Prostate gland (tissue), 2 donors: ENCODE data around the gene GAMT. TPM values are rescaled to one million over a fixed set of nuclear protein-coding genes. Genes with fewer than 3 reads are reported as not detected.

Experiments used
- DNase-seq: peaks from one replicate; pipeline ENCODE4 v3.0.0-alpha.2; 2019; ENCODE audit warnings: low spot score
- H3K27ac ChIP-seq, 2 donors: fragments of 200-600 bp; sonication (generic); 2 replicates each; pipeline ENCODE4 v1.5.1; 2017 to 2019
- H3K27me3 ChIP-seq: fragments of 200-600 bp; sonication (generic); replicated peaks from 2 replicates; pipeline ENCODE4 v1.5.1; 2019; ENCODE audit not compliant: insufficient read depth
- H3K36me3 ChIP-seq, 2 donors: fragments of 200-600 bp; sonication (generic); 1 replicate in 1 of 2; 2 replicates in 1 of 2; pipeline versions ENCODE4 v1.5.1 to v1.8.1; 2017 to 2019
- H3K4me1 ChIP-seq: fragments of 200-600 bp; sonication (generic); replicated peaks from 2 replicates; pipeline ENCODE4 v1.5.1; 2019
- H3K4me3 ChIP-seq, 2 donors: fragments of 200-600 bp; sonication (generic); 2 replicates each; pipeline ENCODE4 v1.5.1; 2017 to 2019
- H3K9me3 ChIP-seq: fragments of 200-600 bp; sonication (generic); 2 replicates; pipeline ENCODE4 v1.5.1; 2017
- POLR2A ChIP-seq: fragments of 450-650 bp; IDR thresholded peaks from one replicate; pipeline ENCODE4 v1.6.1; 2016; ENCODE audit warnings: antibody characterized with exemption, mild to moderate bottlenecking
- POLR2AphosphoS5 ChIP-seq: sonication (generic); formaldehyde crosslinking; IDR thresholded peaks from one replicate; pipeline ENCODE4 v1.6.1; 2017; ENCODE audit warnings: antibody characterized with exemption
- WGBS: methylation state at CpG from one replicate; pipeline ENCODE4 v1.1.5; 2018; 5-methylcytosine and 5-hydroxymethylcytosine counted together
- intact Hi-C: fragments of 100-400 bp; cut with DNase I; formaldehyde crosslinking; loops from one replicate; pipeline ENCODE4 v1.14.2; 2022
- total RNA-seq, 2 donors: library from RNA; depleted of rRNA; stranded (reverse); fragments of >200 nt; gene quantifications; one replicate each; pipeline ENCODE4 v1.1.0, GENCODE V29; 2016
- TF ChIP-seq, protein P1 (sequence below), 4 experiments: fragments of 200-600 bp in 2 of 4; fragments of 450-650 bp in 2 of 4; sonication (generic) in 2 of 4; IDR thresholded peaks; 1 replicate in 3 of 4; 2 replicates in 1 of 4; pipeline ENCODE4 v1.5.1; 2016 to 2019; ENCODE audit warnings: antibody characterized with exemption in 4 of 4, mild to moderate bottlenecking in 2 of 4, moderate library complexity in 2 of 4

The GAMT gene
- total RNA-seq, 2 donors from 2014 or later, result 100 to 183 TPM

- Histone ChIP-seq H3K27me3 (no peaks in the 10 kb centered on the region), H3K36me3 (peaks cover 0 to 14% of the 10 kb centered on the region in 2 donors), H3K4me3 (no peak overlapping the region), H3K4me1 (no peaks in the 10 kb centered on the region), H3K9me3 (no peaks in the 10 kb centered on the region), H3K27ac (no peak overlapping the region)
- DNase-seq, result no peak
- intact Hi-C loops, result no loop called here
- 84% methylated on average over 14 of the region's 14 CpGs for WGBS
- TF ChIP-seq POLR2AphosphoS5 (no peak), POLR2A (no peak)
- TF ChIP-seq, protein P1, sequence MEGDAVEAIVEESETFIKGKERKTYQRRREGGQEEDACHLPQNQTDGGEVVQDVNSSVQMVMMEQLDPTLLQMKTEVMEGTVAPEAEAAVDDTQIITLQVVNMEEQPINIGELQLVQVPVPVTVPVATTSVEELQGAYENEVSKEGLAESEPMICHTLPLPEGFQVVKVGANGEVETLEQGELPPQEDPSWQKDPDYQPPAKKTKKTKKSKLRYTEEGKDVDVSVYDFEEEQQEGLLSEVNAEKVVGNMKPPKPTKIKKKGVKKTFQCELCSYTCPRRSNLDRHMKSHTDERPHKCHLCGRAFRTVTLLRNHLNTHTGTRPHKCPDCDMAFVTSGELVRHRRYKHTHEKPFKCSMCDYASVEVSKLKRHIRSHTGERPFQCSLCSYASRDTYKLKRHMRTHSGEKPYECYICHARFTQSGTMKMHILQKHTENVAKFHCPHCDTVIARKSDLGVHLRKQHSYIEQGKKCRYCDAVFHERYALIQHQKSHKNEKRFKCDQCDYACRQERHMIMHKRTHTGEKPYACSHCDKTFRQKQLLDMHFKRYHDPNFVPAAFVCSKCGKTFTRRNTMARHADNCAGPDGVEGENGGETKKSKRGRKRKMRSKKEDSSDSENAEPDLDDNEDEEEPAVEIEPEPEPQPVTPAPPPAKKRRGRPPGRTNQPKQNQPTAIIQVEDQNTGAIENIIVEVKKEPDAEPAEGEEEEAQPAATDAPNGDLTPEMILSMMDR (IDR thresholded peaks at IDR 0.05), result no peak
These were observed 24.6 kb upstream of the GAMT start for GRCh38 chr19:1425902-1426301.

GRCh38 chr19:1425102-1425837 is 23.9 kb upstream of the GAMT start:
- no peaks in the 10 kb centered on the region for H3K4me1 ChIP-seq
- peaks cover 0 to 11% of the 10 kb centered on the region in 2 donors for H3K36me3 ChIP-seq
- DNase-seq, result no peak
- WGBS, result 65% methylated on average over 33 of the region's 33 CpGs
- intact Hi-C loops, result no loop called here
- H3K27ac ChIP-seq, result peak overlapping the region in 1 of 2 donors; percentile 58
- TF ChIP-seq POLR2AphosphoS5, result no peak
- TF ChIP-seq, protein P1 (IDR thresholded peaks at IDR 0.05), result no peak
- no peak for TF ChIP-seq POLR2A
- H3K9me3 ChIP-seq, result no peaks in the 10 kb centered on the region
- no peaks in the 10 kb centered on the region for H3K27me3 ChIP-seq
- no peak overlapping the region for H3K4me3 ChIP-seq

GRCh38 chr19:1424192-1424955 is 23.0 kb upstream of the GAMT start:
- Histone ChIP-seq H3K27me3 (no peaks in the 10 kb centered on the region), H3K4me1 (no peaks in the 10 kb centered on the region), H3K36me3 (peaks cover 0 to 7% of the 10 kb centered on the region in 2 donors), H3K4me3 (no peak overlapping the region), H3K27ac (peak overlapping the region; percentile 5 to 58), H3K9me3 (no peaks in the 10 kb centered on the region)
- 60% methylated on average over 40 of the region's 42 CpGs for WGBS
- intact Hi-C loops, result no loop called here
- TF ChIP-seq, protein P1 (IDR thresholded peaks at IDR 0.05), result no peak
- no peak for TF ChIP-seq POLR2A
- TF ChIP-seq POLR2AphosphoS5, result no peak
- no peak for DNase-seq

DNA sequence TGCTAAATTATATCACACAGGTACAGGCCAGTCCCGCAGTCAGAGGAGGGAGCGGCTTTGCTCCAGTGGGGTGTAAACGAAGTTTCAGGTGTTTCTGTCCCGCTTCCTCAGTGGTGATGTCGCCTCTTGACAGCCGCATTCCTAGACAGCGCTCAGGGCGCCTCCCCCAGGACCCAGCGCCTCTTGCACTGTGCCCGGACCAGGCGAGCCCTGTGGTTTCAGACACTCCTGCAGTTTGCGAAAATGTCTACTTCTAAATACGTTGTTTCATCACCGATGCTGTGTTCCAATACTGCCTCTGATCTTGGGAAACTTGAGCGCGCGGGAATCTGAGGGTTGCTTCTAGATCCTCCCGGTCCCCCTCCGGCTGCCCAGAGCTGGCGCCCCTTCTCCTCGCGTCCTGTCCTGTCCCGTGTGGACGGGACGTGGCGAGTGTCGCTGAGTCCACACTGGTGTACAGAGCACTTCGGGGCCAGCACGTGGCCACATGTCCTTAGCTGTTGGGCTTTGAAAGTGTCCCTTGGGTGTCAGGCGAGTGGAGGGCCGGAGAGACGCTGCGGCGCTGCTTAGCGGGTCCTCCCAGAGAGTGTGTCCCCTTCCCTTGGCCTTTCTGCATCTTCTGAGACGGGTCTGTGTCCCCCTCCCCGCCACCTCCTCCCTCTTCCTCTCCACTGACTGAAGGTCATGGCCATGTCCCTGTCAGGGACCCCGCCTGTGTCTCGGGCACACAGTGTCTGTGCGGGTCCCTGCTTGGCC is 22.3 kb upstream of the GAMT start:
- intact Hi-C loops, result no loop called here
- Histone ChIP-seq H3K4me3 (no peak overlapping the region), H3K27ac (no peak overlapping the region), H3K36me3 (peaks cover 0 to 7% of the 10 kb centered on the region in 2 donors), H3K9me3 (no peaks in the 10 kb centered on the region), H3K27me3 (no peaks in the 10 kb centered on the region), H3K4me1 (peaks cover under 1% of the 10 kb centered on the region)
- WGBS, result 87% methylated on average over 40 of the region's 40 CpGs
- TF ChIP-seq, protein P1 (IDR thresholded peaks at IDR 0.05), result no peak
- TF ChIP-seq POLR2A (no peak), POLR2AphosphoS5 (no peak)
- DNase-seq, result no peak
